Immature natural killer cell (primary cell): ENCODE measurements around the gene SLC26A9. TPM values are rescaled to one million over a fixed set of nuclear protein-coding genes. Genes with fewer than 3 reads are reported as not detected.

Experiments
- polyA plus RNA-seq, 3 donors: library from polyadenylated mRNA; unstranded; fragments of 300-500 nt; fragmentation: Illumina TruSeq; gene quantifications; one replicate each; pipeline ENCODE4 v1.2.3, GENCODE V29; 2021

SLC26A9 gene
- polyA plus RNA-seq, 3 donors from 2014 or later, result not detected

Other genes with a start within 250 kb of the SLC26A9 start
- 10 to 100 TPM in 2 of 3 donors, 1 to 10 TPM in 1; 7.8 to 20.3 (median 18.9) TPM for gene NUCKS1, start 193.3 kb downstream of the SLC26A9 start, polyA plus RNA-seq
- 100 to 1,000 TPM; 156 to 206 (median 197) TPM for gene RAB29, start 168.0 kb downstream of the SLC26A9 start, polyA plus RNA-seq
- gene SLC41A1, start 130.3 kb downstream of the SLC26A9 start, polyA plus RNA-seq, result 10 to 100 TPM in 1 of 3 donors, 1 to 10 TPM in 2; 5.2 to 14.9 (median 6.4) TPM
- 1 to 10 TPM; 1.9 to 3.1 (median 2.6) TPM for gene PM20D1, start 93.3 kb downstream of the SLC26A9 start, polyA plus RNA-seq
- under 1 TPM in 1 of 3 donors, not detected in 2; 0.07 TPM for gene RAB7B, start 59.9 kb upstream of the SLC26A9 start, polyA plus RNA-seq
- gene CTSE, start 80.4 kb upstream of the SLC26A9 start, polyA plus RNA-seq, result not detected
- 1 to 10 TPM in 1 of 3 donors, not detected in 2; 1.0 TPM for gene RHEX, start 109.7 kb upstream of the SLC26A9 start, polyA plus RNA-seq
- not detected for gene AVPR1B, start 173.9 kb upstream of the SLC26A9 start, polyA plus RNA-seq